HepG2 (cell line): ENCODE measurements around the gene AKIRIN1. TPM values are rescaled to one million over a fixed set of nuclear protein-coding genes. Genes with fewer than 3 reads are reported as not detected.
A peak's percentile ranks its signal among the peaks of the same experiment; 100 is the strongest.

Experiments used
- ATF4 ChIP-seq, 2 experiments: fragments of 450-650 bp in 1 of 2; sonication (generic) in 1 of 2; formaldehyde crosslinking; IDR thresholded peaks; 2 replicates each; pipeline versions ENCODE4 v1.5.0 to v1.8.0; 2020 to 2022; ENCODE audit warnings: mild to moderate bottlenecking in 1 of 2, missing genetic modification reagents in 1 of 2
- BHLHE40 ChIP-seq: IDR thresholded peaks from 2 replicates; pipeline ENCODE4 v1.6.1; 2011; ENCODE audit warnings: low read length, improper control_type of control experiment
- EZH2 ChIP-seq: conservative IDR thresholded peaks from 2 replicates; pipeline ENCODE4 v1.6.1; 2012; ENCODE audit warnings: mild to moderate bottlenecking, low read depth, low read length, moderate library complexity
- FOXA1 ChIP-seq, 2 experiments: fragments of 450-650 bp in 1 of 2; sonication (generic) in 1 of 2; formaldehyde crosslinking in 1 of 2; IDR thresholded peaks; 2 replicates each; pipeline versions ENCODE4 v1.4.0 to v1.6.1; 2016 to 2020; ENCODE audit warnings: missing genetic modification reagents in 1 of 2
- JARID2 ChIP-seq: sonication (generic); formaldehyde crosslinking; IDR thresholded peaks from 2 replicates; pipeline ENCODE4 v1.8.1; 2023; ENCODE audit warnings: missing genetic modification reagents, inconsistent platforms; ENCODE audit not compliant: insufficient replicate concordance
- MIER2 ChIP-seq: IDR thresholded peaks from 2 replicates; pipeline ENCODE4 v1.6.1; 2016; ENCODE audit warnings: missing biosample characterization, missing genetic modification reagents
- NFIB ChIP-seq: sonication (generic); formaldehyde crosslinking; IDR thresholded peaks from 2 replicates; pipeline ENCODE4 v1.9.0; 2021; ENCODE audit warnings: missing genetic modification reagents, mild to moderate bottlenecking, borderline replicate concordance
- POLR2AphosphoS2 ChIP-seq: IDR thresholded peaks from 2 replicates; pipeline ENCODE4 v1.6.1; 2011; ENCODE audit warnings: low read depth, low read length, improper control_type of control experiment
- PRMT3 ChIP-seq: sonication (generic); formaldehyde crosslinking; IDR thresholded peaks from 2 replicates; pipeline ENCODE4 v1.8.1; 2022; ENCODE audit warnings: low read depth, mild to moderate bottlenecking, moderate library complexity, missing genetic modification reagents, borderline replicate concordance
- RELA ChIP-seq: sonication (generic); formaldehyde crosslinking; IDR thresholded peaks from 2 replicates; pipeline ENCODE4 v1.4.0; 2020; ENCODE audit warnings: missing genetic modification reagents
- REPIN1 ChIP-seq: sonication (generic); formaldehyde crosslinking; IDR thresholded peaks from 2 replicates; pipeline ENCODE4 v1.8.0; 2022; ENCODE audit warnings: missing genetic modification reagents, low read depth, mild to moderate bottlenecking, borderline replicate concordance
- SALL2 ChIP-seq: sonication (generic); formaldehyde crosslinking; IDR thresholded peaks from 2 replicates; pipeline ENCODE4 v1.8.1; 2023; ENCODE audit warnings: mild to moderate bottlenecking, missing genetic modification reagents, inconsistent platforms
- SNAI1 ChIP-seq: sonication (generic); formaldehyde crosslinking; IDR thresholded peaks from 2 replicates; pipeline ENCODE4 v1.5.0; 2020; ENCODE audit warnings: mild to moderate bottlenecking, missing genetic modification reagents, borderline replicate concordance
- SOX5 ChIP-seq: IDR thresholded peaks from 2 replicates; pipeline ENCODE4 v1.6.1; 2016; ENCODE audit warnings: borderline replicate concordance
- XRCC5 ChIP-seq: fragments of 200-400 bp; formaldehyde crosslinking; optimal IDR thresholded peaks from 2 replicates; pipeline ENCODE3; 2017; ENCODE audit warnings: mild to moderate bottlenecking, low read length
- ZBTB20 ChIP-seq: sonication (generic); formaldehyde crosslinking; IDR thresholded peaks from 2 replicates; pipeline ENCODE4 v1.8.1; 2023; ENCODE audit warnings: missing genetic modification reagents, low read depth, mild to moderate bottlenecking, borderline replicate concordance
- ZBTB4 ChIP-seq: sonication (generic); formaldehyde crosslinking; IDR thresholded peaks from 2 replicates; pipeline ENCODE4 v1.4.0; 2020; ENCODE audit warnings: missing genetic modification reagents, mild to moderate bottlenecking, borderline replicate concordance
- ZMYM2 ChIP-seq: sonication (generic); formaldehyde crosslinking; IDR thresholded peaks from 2 replicates; pipeline ENCODE4 v1.8.0; 2022; ENCODE audit warnings: mild to moderate bottlenecking, missing genetic modification reagents
- ZNF207 ChIP-seq: fragments of 450-650 bp; IDR thresholded peaks from 2 replicates; pipeline ENCODE4 v1.6.1; 2016; ENCODE audit warnings: antibody characterized with exemption, borderline replicate concordance
- ZNF234 ChIP-seq: sonication (generic); formaldehyde crosslinking; conservative IDR thresholded peaks from 2 replicates; pipeline ENCODE4 v1.5.1; 2020; ENCODE audit warnings: mild to moderate bottlenecking, missing genetic modification reagents
- ZNF430 ChIP-seq: sonication (generic); formaldehyde crosslinking; IDR thresholded peaks from 2 replicates; pipeline ENCODE4 v1.9.0; 2021; ENCODE audit warnings: mild to moderate bottlenecking, missing genetic modification reagents
- ZNF615 ChIP-seq: sonication (generic); formaldehyde crosslinking; IDR thresholded peaks from 2 replicates; pipeline ENCODE4 v1.5.0; 2020; ENCODE audit warnings: mild to moderate bottlenecking, missing genetic modification reagents, borderline replicate concordance
- ZNF644 ChIP-seq: IDR thresholded peaks from 2 replicates; pipeline ENCODE4 v1.6.1; 2016; ENCODE audit warnings: low read depth
- ZNF652 ChIP-seq: IDR thresholded peaks from 2 replicates; pipeline ENCODE4 v1.6.1; 2016; ENCODE audit warnings: low read depth, borderline replicate concordance
- ZNF670 ChIP-seq: sonication (generic); formaldehyde crosslinking; IDR thresholded peaks from 2 replicates; pipeline ENCODE4 v1.8.0; 2022; ENCODE audit warnings: mild to moderate bottlenecking, missing genetic modification reagents, borderline replicate concordance
- ZNF674 ChIP-seq: sonication (generic); formaldehyde crosslinking; IDR thresholded peaks from 2 replicates; pipeline ENCODE4 v1.5.0; 2020; ENCODE audit warnings: low read depth, mild to moderate bottlenecking, missing genetic modification reagents
- ZNF720 ChIP-seq: sonication (generic); formaldehyde crosslinking; IDR thresholded peaks from 2 replicates; pipeline ENCODE4 v1.4.0; 2020; ENCODE audit warnings: missing genetic modification reagents
- ZNF766 ChIP-seq: sonication (generic); formaldehyde crosslinking; IDR thresholded peaks from 2 replicates; pipeline ENCODE4 v1.5.0; 2020; ENCODE audit warnings: missing genetic modification reagents, borderline replicate concordance
- polyA plus RNA-seq, 8 experiments: library from polyadenylated mRNA; depleted of rRNA in 3 of 8; stranded (reverse) in 7 of 8; unstranded in 1 of 8; fragments of >200 nt; fragmentation: Illumina TruSeq in 4 of 8; extraction: Trizol in 4 of 8; gene quantifications; 2 replicates each; pipeline versions ENCODE4 v1.2.1 to v1.2.3, GENCODE V29; 2011 to 2016; ENCODE audit warnings: low read depth in 4 of 8, missing spikeins in 1 of 8, mixed read lengths in 1 of 8; ENCODE audit not compliant: insufficient read depth in 1 of 8
- total RNA-seq, 5 experiments: library from RNA; depleted of rRNA; stranded (reverse); fragments of >200 nt; fragmentation: Illumina TruSeq; extraction: Trizol; gene quantifications; 2 replicates each; pipeline ENCODE4 v1.2.3, GENCODE V29; 2016; ENCODE audit warnings: low read depth in 1 of 5

Gene AKIRIN1
- total and polyA plus RNA-seq, 2 of the 13 experiments (the other 11 are each of a cell fraction or from before 2014, with no cell fraction given), result 123 to 157 TPM

- TF ChIP-seq ZBTB20 (CRISPR knock-in tag), result peak; percentile 46; the same call in 1 of the 2 replicates
- TF ChIP-seq NFIB (CRISPR knock-in tag), result no peak
- 0 out of 2 replicates have a peak, but pooled peaks have one; percentile 76 for TF ChIP-seq SNAI1 (CRISPR knock-in tag)
- TF ChIP-seq REPIN1 (CRISPR knock-in tag), result 0 out of 2 replicates have a peak, but pooled peaks have one; percentile 28
- TF ChIP-seq ZNF720 (CRISPR knock-in tag), result no peak
- TF ChIP-seq SALL2 (CRISPR knock-in tag), result 0 out of 2 replicates have a peak, but pooled peaks have one; percentile 44
- TF ChIP-seq ZNF674 (CRISPR knock-in tag), result no peak
- TF ChIP-seq ATF4 (CRISPR knock-in tag; IDR thresholded peaks at IDR 0.05), result no peak
- TF ChIP-seq ZNF430 (CRISPR knock-in tag), result peak; percentile 39; the same call in 1 of the 2 replicates
- TF ChIP-seq XRCC5, result no peak
- no peak for TF ChIP-seq ZNF207
- no peak for TF ChIP-seq ZNF644 (CRISPR knock-in tag)
- TF ChIP-seq SOX5 (CRISPR knock-in tag), result peak; percentile 16; the same call in 1 of the 2 replicates
- TF ChIP-seq MIER2 (CRISPR knock-in tag), result no peak
- no peak for TF ChIP-seq ZBTB4
- TF ChIP-seq ZNF670 (CRISPR knock-in tag), result no peak
- no peak for TF ChIP-seq FOXA1 (IDR thresholded peaks at IDR 0.05)
- no peak for TF ChIP-seq FOXA1 (CRISPR knock-in tag; IDR thresholded peaks at IDR 0.05)
- TF ChIP-seq RELA (CRISPR knock-in tag), result no peak
- no peak for TF ChIP-seq ZNF652 (CRISPR knock-in tag)
- TF ChIP-seq POLR2AphosphoS2, result no peak
- no peak for TF ChIP-seq ZMYM2 (CRISPR knock-in tag)
- TF ChIP-seq BHLHE40, result no peak
- TF ChIP-seq ZNF615 (CRISPR knock-in tag), result no peak
- TF ChIP-seq ZNF766 (CRISPR knock-in tag), result no peak
- TF ChIP-seq PRMT3 (CRISPR knock-in tag), result no peak
- peak; percentile 70 for TF ChIP-seq JARID2 (CRISPR knock-in tag)
- no peak for TF ChIP-seq EZH2
- no peak for TF ChIP-seq ZNF234
Measured at GRCh38 chr1:39026051-39026865, 35.2 kb downstream of the AKIRIN1 start, which contains the start of gene NDUFS5 (continued).
